Measurements from ENCODE around the gene SPSB2. TPM values are rescaled to one million over a fixed set of nuclear protein-coding genes. Genes with fewer than 3 reads are reported as not detected.
"Not testable (repeated sequence)": the region's sequence is repeated elsewhere in the genome, so short reads cannot be mapped to it uniquely, and the experiment has no call there.

Gene SPSB2
- total RNA-seq, 1 donor from 2014 or later, result 7.9 TPM

GRCh38 chr12:6884539-6884938 lies 11.4 kb upstream of the SPSB2 start:
- TF ChIP-seq, protein P1, sequence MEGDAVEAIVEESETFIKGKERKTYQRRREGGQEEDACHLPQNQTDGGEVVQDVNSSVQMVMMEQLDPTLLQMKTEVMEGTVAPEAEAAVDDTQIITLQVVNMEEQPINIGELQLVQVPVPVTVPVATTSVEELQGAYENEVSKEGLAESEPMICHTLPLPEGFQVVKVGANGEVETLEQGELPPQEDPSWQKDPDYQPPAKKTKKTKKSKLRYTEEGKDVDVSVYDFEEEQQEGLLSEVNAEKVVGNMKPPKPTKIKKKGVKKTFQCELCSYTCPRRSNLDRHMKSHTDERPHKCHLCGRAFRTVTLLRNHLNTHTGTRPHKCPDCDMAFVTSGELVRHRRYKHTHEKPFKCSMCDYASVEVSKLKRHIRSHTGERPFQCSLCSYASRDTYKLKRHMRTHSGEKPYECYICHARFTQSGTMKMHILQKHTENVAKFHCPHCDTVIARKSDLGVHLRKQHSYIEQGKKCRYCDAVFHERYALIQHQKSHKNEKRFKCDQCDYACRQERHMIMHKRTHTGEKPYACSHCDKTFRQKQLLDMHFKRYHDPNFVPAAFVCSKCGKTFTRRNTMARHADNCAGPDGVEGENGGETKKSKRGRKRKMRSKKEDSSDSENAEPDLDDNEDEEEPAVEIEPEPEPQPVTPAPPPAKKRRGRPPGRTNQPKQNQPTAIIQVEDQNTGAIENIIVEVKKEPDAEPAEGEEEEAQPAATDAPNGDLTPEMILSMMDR (IDR thresholded peaks at IDR 0.05; ENCODE audit: insufficient read depth, low read length, severe bottlenecking), result no peak
- Histone ChIP-seq H3K4me3 (ENCODE audit: low read depth, low read length) (no peak overlapping the region), H3K36me3 (ENCODE audit: control insufficient read depth, insufficient read depth, low read length) (no peaks in the 10 kb centered on the region), H3K27me3 (ENCODE audit: control insufficient read depth, insufficient read depth, low read length) (no peaks in the 10 kb centered on the region)
- FAIRE-seq (no peak), DNase-seq (ENCODE audit: low read depth) (no peak)

DNA sequence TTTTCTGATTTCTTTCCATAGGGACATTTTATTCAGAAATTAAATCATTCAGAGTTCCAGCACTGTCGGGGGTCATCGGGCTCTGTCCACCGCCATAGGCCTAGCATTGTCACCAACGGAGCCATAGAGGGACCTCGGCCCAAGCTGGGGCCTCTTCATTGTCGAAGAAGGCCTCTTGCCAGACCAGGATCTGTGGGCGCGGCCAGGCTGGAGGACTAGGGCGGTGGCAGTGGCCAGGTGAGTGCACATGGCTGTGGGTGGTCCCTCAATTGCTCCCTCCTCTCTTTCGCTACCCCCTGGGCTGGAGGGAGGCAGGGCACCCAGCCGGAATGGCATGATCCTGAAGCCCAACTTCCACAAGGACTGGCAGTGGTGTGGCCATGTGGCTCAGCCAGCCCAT lies 10.6 kb upstream of the SPSB2 start:
- FAIRE-seq, result no peak

GRCh38 chr12:6883252-6883651 lies 10.1 kb upstream of the SPSB2 start:
- Histone ChIP-seq H3K27me3 (ENCODE audit: control insufficient read depth, insufficient read depth, low read length) (no peaks in the 10 kb centered on the region), H3K4me3 (ENCODE audit: low read depth, low read length) (no peak overlapping the region), H3K36me3 (ENCODE audit: control insufficient read depth, insufficient read depth, low read length) (no peaks in the 10 kb centered on the region)
- TF ChIP-seq, protein P1 (IDR thresholded peaks at IDR 0.05; ENCODE audit: insufficient read depth, low read length, severe bottlenecking), result no peak
- DNase-seq (ENCODE audit: low read depth) (no peak), FAIRE-seq (no peak)

More for the DNA sequence above, 10.6 kb upstream of the SPSB2 start:
- Histone ChIP-seq H3K27me3 (ENCODE audit: control insufficient read depth, insufficient read depth, low read length) (no peaks in the 10 kb centered on the region), H3K4me3 (ENCODE audit: low read depth, low read length) (no peak overlapping the region), H3K36me3 (ENCODE audit: control insufficient read depth, insufficient read depth, low read length) (no peaks in the 10 kb centered on the region)
- DNase-seq (ENCODE audit: low read depth), result no peak
- TF ChIP-seq, protein P1 (IDR thresholded peaks at IDR 0.05; ENCODE audit: insufficient read depth, low read length, severe bottlenecking), result no peak

DNA sequence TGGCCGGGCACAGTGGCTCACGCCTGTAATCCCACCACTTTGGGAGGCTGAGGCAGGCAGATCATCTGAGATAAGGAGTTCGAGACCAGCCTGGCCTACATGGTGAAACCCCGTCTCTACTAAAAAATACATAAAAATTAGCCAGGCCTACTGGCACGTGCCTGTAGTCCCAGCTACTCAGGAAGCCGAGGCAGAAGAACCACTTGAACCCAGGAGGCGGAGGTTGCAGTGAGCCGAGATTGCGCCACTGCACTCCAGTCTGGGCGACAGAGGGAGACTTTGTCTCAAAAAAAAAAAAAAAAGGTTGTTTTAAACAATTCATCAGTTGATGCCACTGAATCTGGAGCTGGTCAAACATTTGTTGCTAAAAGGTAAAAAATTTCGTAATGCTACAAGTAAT lies 6.7 kb upstream of the SPSB2 start:
- not testable (repeated sequence) for H3K27me3 ChIP-seq (ENCODE audit: control insufficient read depth, insufficient read depth, low read length); H3K4me3 ChIP-seq (ENCODE audit: low read depth, low read length); DNase-seq (ENCODE audit: low read depth); H3K36me3 ChIP-seq (ENCODE audit: control insufficient read depth, insufficient read depth, low read length); FAIRE-seq

DNA sequence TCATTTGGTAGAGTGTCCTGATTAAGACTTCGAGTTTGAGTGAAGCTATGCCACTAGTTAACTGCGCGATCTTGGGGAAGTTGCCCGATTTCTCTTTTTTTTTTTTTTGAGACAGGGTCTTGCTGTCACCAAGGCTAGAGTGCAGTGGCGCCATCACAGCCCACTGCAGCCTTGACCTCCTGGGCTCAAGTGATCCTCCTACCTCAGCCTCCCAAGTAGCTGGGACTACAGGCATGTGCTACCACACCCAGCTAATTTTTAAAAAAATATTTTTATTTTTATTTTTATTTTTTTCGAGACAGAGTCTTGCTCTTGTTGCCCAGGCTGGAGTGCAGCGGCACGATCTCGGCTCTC lies 889 bp upstream of the SPSB2 start:
- DNase-seq (ENCODE audit: low read depth); FAIRE-seq; H3K4me3 ChIP-seq (ENCODE audit: low read depth, low read length); H3K27me3 ChIP-seq (ENCODE audit: control insufficient read depth, insufficient read depth, low read length): not testable (repeated sequence)
- peaks cover 15% of the 10 kb centered on the region for H3K36me3 ChIP-seq (ENCODE audit: control insufficient read depth, insufficient read depth, low read length)

- Histone ChIP-seq H3K36me3 (ENCODE audit: control insufficient read depth, insufficient read depth, low read length) (peaks cover 18% of the 10 kb centered on the region), H3K4me3 (ENCODE audit: low read depth, low read length) (peak overlapping the region; percentile 54), H3K27me3 (ENCODE audit: control insufficient read depth, insufficient read depth, low read length) (no peaks in the 10 kb centered on the region)
- TF ChIP-seq, protein P1 (IDR thresholded peaks at IDR 0.05; ENCODE audit: insufficient read depth, low read length, severe bottlenecking), result peak; percentile 98
- DNase-seq (ENCODE audit: low read depth) (peak; percentile 53), FAIRE-seq (no peak)
Measured at GRCh38 chr12:6872073-6873048, 742 bp downstream of the SPSB2 start.

All from bronchial epithelial cell (primary cell).